NB4 (cell line): Measurements from ENCODE around the gene CCM2.

ENCODE experiments used
- CTCF ChIP-seq: IDR thresholded peaks from one replicate; pipeline ENCODE4 v1.5.1; 2012; ENCODE audit warnings: low read depth, low read length
- MAX ChIP-seq: IDR thresholded peaks from 2 replicates; pipeline ENCODE4 v1.6.1; 2011; ENCODE audit warnings: low read depth, low read length
- POLR2A ChIP-seq: IDR thresholded peaks from 2 replicates; pipeline ENCODE4 v1.6.1; 2011; ENCODE audit warnings: mild to moderate bottlenecking; ENCODE audit not compliant: insufficient read length; ENCODE audit errors: extremely low read depth

- TF ChIP-seq CTCF (no peak), POLR2A (no peak), MAX (peak; percentile 44)
Measured at GRCh38 chr7:44980393-44981034, 19.5 kb upstream of the CCM2 start.
